Peyer's patch (tissue), 4 donors: ENCODE results near the gene KIRREL1.

Source experiments
- POLR2A ChIP-seq, 2 donors: fragments of 450-650 bp; IDR thresholded peaks; one replicate each; pipeline ENCODE4 v1.5.1; 2017; ENCODE audit warnings: antibody characterized with exemption in 2 of 2, mild to moderate bottlenecking in 2 of 2, moderate library complexity in 2 of 2
- TF ChIP-seq, protein P1 (sequence below), 6 experiments: fragments of 450-650 bp in 4 of 6; fragments of 200-600 bp in 2 of 6; sonication (generic) in 1 of 6; IDR thresholded peaks; one replicate each; pipeline ENCODE4 v1.5.1; 2017 to 2019; ENCODE audit warnings: antibody characterized with exemption in 6 of 6, mild to moderate bottlenecking in 3 of 6, moderate library complexity in 1 of 6

DNA sequence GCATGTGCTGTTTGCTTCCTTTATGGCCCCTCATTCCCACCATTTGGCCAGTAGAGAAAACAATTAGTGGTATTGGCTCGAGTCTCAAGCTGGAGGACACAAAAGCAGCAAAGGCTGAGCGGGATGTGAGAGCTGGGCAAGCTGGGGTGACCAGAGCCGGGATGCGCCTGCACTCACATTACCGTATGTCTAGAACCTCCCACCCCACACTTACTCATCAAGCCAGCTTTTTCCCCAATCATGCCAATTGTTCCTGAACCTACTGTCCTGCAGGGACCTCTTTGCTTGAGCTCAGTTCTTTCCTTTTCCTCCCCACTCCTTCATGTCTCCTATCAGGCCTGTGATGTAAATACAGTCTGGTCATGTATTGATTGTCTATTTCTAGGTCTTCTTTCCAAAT is 45.9 kb downstream of the KIRREL1 start:
- TF ChIP-seq POLR2A (IDR thresholded peaks at IDR 0.05) = no peak
- TF ChIP-seq, protein P1, sequence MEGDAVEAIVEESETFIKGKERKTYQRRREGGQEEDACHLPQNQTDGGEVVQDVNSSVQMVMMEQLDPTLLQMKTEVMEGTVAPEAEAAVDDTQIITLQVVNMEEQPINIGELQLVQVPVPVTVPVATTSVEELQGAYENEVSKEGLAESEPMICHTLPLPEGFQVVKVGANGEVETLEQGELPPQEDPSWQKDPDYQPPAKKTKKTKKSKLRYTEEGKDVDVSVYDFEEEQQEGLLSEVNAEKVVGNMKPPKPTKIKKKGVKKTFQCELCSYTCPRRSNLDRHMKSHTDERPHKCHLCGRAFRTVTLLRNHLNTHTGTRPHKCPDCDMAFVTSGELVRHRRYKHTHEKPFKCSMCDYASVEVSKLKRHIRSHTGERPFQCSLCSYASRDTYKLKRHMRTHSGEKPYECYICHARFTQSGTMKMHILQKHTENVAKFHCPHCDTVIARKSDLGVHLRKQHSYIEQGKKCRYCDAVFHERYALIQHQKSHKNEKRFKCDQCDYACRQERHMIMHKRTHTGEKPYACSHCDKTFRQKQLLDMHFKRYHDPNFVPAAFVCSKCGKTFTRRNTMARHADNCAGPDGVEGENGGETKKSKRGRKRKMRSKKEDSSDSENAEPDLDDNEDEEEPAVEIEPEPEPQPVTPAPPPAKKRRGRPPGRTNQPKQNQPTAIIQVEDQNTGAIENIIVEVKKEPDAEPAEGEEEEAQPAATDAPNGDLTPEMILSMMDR (IDR thresholded peaks at IDR 0.05) = no peak
